DOHH2 (cell line): ENCODE results near the gene ACAD9.
"Not testable (repeated sequence)": the region's sequence is repeated elsewhere in the genome, so short reads cannot be mapped to it uniquely, and the experiment has no call there.

ENCODE experiments used
- H3F3A ChIP-seq: fragments of 200-600 bp; sonication (generic), shearing (Covaris generic); 2 replicates; pipeline ENCODE4 v1.6.0; 2016; ENCODE audit warnings: antibody characterized with exemption, mild to moderate bottlenecking; ENCODE audit not compliant: control insufficient read depth, insufficient read depth
- H3K27ac ChIP-seq: fragments of 200-600 bp; sonication (generic); 2 replicates; pipeline ENCODE4 v1.5.1; 2014; ENCODE audit warnings: low read depth, mild to moderate bottlenecking, low read length, moderate library complexity
- H3K27me3 ChIP-seq: fragments of 200-600 bp; sonication (generic); 2 replicates; pipeline ENCODE4 v1.6.1; 2014; ENCODE audit warnings: mild to moderate bottlenecking, low read length, mixed read lengths; ENCODE audit not compliant: control insufficient read depth
- H3K36me3 ChIP-seq: fragments of 200-600 bp; sonication (generic); 2 replicates; pipeline ENCODE4 v1.6.1; 2014; ENCODE audit warnings: mild to moderate bottlenecking, low read length, moderate library complexity, mixed read lengths; ENCODE audit not compliant: control insufficient read depth
- H3K4me1 ChIP-seq: fragments of 200-600 bp; sonication (generic); 2 replicates; pipeline ENCODE4 v1.6.1; 2014; ENCODE audit warnings: mild to moderate bottlenecking, low read length, mixed read lengths; ENCODE audit not compliant: control insufficient read depth
- H3K4me2 ChIP-seq: fragments of 200-600 bp; sonication (generic); 2 replicates; pipeline ENCODE4 v1.6.0; 2014; ENCODE audit warnings: mild to moderate bottlenecking, low read length, moderate library complexity
- H3K4me3 ChIP-seq: fragments of 200-600 bp; sonication (generic); 2 replicates; pipeline ENCODE4 v1.5.1; 2014; ENCODE audit warnings: mild to moderate bottlenecking, low read length, mixed read lengths
- H3K79me2 ChIP-seq: fragments of 200-600 bp; sonication (generic); 2 replicates; pipeline ENCODE4 v1.6.1; 2014; ENCODE audit warnings: mild to moderate bottlenecking, low read length, mixed read lengths; ENCODE audit not compliant: control insufficient read depth
- H3K9me2 ChIP-seq: fragments of 200-600 bp; sonication (generic); replicated peaks from 2 replicates; pipeline ENCODE4 v1.6.1; 2014; ENCODE audit warnings: mild to moderate bottlenecking, low read length, mixed read lengths; ENCODE audit not compliant: control insufficient read depth
- H3K9me3 ChIP-seq: fragments of 200-600 bp; sonication (generic); 2 replicates; pipeline ENCODE4 v1.6.1; 2014; ENCODE audit warnings: antibody characterized with exemption, low read length, mixed read lengths; ENCODE audit not compliant: control insufficient read depth, insufficient read depth
- H4K20me1 ChIP-seq: fragments of 200-600 bp; sonication (generic); 2 replicates; pipeline ENCODE4 v1.6.0; 2014; ENCODE audit warnings: low read depth, mild to moderate bottlenecking, antibody characterized with exemption, low read length, moderate library complexity; ENCODE audit not compliant: control insufficient read depth, insufficient read depth
- EZH2phosphoT487 ChIP-seq: fragments of 200-600 bp; sonication (generic); IDR thresholded peaks from 2 replicates; pipeline ENCODE4 v1.6.1; 2017; ENCODE audit warnings: borderline replicate concordance, mild to moderate bottlenecking, antibody characterized with exemption, low read length, moderate library complexity, mixed read lengths
- TF ChIP-seq, protein P1 (sequence below): fragments of 200-600 bp; sonication (generic); IDR thresholded peaks from one replicate; pipeline ENCODE4 v1.5.1; 2014; ENCODE audit warnings: antibody characterized with exemption, mild to moderate bottlenecking, low read depth, low read length; ENCODE audit not compliant: poor library complexity, severe bottlenecking

Gene ACAD9

DNA sequence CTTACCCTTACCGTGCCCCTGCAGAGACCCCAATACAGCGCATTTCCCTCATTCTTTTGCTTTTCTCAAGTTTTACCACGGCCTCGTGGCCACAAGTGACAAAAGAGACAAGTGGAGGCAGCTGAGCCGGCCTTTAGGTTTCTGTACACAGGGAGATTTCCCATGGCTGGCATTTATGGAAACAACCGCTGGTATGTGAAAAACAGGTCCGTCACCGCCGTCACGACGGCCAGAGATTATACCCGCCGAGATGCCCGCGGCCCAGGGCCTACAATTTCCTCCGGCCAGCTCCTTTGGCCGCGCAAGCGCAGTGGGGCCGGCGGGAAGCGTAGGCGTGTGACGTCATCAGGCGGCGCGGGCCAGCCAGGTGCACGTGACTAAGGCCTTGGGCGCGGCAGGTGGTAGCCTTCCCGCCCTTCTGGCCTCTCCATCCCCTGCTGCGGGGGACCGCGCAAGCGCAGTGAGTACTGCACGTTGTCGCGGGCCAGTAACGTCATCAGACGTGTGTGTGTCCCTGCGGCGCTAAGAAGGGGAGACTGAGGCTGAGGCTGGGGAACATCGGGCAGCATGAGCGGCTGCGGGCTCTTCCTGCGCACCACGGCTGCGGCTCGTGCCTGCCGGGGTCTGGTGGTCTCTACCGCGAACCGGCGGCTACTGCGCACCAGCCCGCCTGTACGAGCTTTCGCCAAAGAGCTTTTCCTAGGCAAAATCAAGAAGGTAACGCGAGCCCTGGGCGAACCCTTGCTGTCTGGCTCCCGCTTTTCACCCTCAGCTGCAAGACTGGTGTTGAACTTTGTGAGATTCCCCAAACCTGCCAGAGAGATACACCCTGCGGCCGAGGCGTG lies at the start of gene ACAD9:
ACAD9 (plus strand) TSS at position 496 of the 845 bp plus-strand sequence; CDS start at position 568, 72 bp downstream.
- peaks cover 50% of the 10 kb centered on the region for H3K36me3 ChIP-seq
- no peaks in the 10 kb centered on the region for H3K27me3 ChIP-seq
- H3K27ac ChIP-seq = peak within 1 kb of the TSS; percentile 63
- no peak for TF ChIP-seq EZH2phosphoT487
- TF ChIP-seq, protein P1, sequence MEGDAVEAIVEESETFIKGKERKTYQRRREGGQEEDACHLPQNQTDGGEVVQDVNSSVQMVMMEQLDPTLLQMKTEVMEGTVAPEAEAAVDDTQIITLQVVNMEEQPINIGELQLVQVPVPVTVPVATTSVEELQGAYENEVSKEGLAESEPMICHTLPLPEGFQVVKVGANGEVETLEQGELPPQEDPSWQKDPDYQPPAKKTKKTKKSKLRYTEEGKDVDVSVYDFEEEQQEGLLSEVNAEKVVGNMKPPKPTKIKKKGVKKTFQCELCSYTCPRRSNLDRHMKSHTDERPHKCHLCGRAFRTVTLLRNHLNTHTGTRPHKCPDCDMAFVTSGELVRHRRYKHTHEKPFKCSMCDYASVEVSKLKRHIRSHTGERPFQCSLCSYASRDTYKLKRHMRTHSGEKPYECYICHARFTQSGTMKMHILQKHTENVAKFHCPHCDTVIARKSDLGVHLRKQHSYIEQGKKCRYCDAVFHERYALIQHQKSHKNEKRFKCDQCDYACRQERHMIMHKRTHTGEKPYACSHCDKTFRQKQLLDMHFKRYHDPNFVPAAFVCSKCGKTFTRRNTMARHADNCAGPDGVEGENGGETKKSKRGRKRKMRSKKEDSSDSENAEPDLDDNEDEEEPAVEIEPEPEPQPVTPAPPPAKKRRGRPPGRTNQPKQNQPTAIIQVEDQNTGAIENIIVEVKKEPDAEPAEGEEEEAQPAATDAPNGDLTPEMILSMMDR = no peak
- H3K9me3 ChIP-seq = no peaks in the 10 kb centered on the region
- no peaks in the 10 kb centered on the region for H4K20me1 ChIP-seq
- peak within 1 kb of the TSS; percentile 78 for H3K4me2 ChIP-seq
- H3K79me2 ChIP-seq = peaks cover 69% of the 10 kb centered on the region
- H3F3A ChIP-seq = peaks cover 7% of the 10 kb centered on the region; the same call in 1 of the 2 replicates
- peak within 1 kb of the TSS; percentile 91 for H3K4me3 ChIP-seq
- no peaks in the 10 kb centered on the region for H3K9me2 ChIP-seq
- peaks cover 35% of the 10 kb centered on the region for H3K4me1 ChIP-seq

DNA sequence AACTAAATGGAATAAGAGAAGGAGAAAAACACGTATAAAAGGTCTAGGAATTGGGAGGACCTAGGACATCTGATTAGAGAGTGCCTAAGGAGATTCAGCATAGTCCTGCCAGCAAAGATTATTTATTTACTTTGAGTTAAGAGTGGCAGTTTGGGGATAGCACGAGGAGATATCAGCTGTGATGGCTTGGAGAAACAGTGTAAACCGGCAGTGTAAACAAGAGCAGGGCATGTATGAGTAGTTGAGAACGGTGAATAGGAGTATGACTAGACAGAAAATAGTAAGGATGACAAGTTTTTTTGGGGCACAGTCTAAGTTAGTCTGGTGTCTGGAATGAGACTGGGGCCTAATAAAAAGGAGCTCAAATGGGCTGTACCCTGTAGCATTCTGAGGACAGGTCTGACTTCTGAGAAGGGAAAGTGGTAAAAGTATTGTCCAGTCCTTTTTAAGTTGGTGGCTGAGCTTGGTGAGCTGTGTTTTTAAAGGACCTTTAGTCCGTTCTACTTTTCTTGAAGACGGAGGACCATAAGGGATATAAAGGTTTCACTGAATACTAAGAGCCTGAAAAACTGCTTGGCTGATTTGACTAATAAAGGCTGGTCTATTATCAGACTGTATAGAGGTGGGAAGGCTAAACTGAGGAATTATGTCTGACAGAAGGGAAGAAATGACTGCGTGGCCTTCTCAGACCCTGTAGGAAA lies 49.3 kb upstream of the ACAD9 start:
- H3K27ac ChIP-seq, H3K79me2 ChIP-seq, H4K20me1 ChIP-seq, H3K36me3 ChIP-seq, H3K4me3 ChIP-seq, H3F3A ChIP-seq, H3K9me2 ChIP-seq, H3K4me1 ChIP-seq, H3K4me2 ChIP-seq, H3K27me3 ChIP-seq, H3K9me3 ChIP-seq: not testable (repeated sequence)

DNA sequence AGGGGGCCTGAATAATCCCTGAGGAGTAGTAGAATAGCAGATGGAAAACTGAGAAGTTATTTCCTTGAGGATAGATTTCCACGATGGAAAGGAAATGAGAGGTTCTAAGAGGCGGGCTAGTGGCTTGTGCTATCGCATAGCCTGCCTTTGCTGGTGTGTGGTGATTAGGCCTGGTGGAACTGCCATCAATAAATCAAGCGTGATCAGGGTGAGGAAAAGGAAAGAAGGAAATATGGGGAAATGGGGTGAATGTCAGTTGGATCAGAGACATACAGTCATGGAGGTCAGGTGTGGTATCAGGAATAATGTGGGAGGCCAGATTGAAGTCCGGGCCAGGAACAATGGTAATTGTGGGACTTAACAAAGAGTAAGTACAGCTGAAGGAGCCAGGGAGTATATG lies 48.7 kb upstream of the ACAD9 start:
- H3K27ac ChIP-seq, H3K4me1 ChIP-seq, H3K9me2 ChIP-seq, H4K20me1 ChIP-seq, H3F3A ChIP-seq, H3K4me3 ChIP-seq, H3K4me2 ChIP-seq, H3K36me3 ChIP-seq, H3K27me3 ChIP-seq, H3K9me3 ChIP-seq, H3K79me2 ChIP-seq: not testable (repeated sequence)

DNA sequence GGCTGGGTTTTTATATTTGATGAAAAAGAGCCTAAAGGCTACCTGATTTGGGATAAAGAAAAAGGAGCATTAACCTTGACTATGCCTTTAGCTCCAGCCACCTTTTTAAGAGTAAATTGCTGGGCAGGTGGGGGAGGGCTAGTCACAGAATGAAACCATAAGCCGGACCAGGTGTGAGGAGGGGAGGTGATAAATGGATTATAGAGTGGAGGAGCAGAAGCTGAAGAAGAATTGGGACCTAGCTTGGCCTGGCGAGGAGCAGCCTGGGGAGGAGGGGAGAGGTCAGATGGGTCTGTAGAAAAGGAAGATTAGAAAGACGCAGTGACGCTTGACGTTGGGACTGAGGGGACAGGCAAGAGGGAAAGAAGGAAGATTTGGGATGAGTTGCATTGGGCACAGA lies 46.4 kb upstream of the ACAD9 start:
- H3K4me3 ChIP-seq, H3K79me2 ChIP-seq, H3K9me2 ChIP-seq, H4K20me1 ChIP-seq, H3K9me3 ChIP-seq, H3K4me2 ChIP-seq, H3K27me3 ChIP-seq, H3F3A ChIP-seq, H3K4me1 ChIP-seq, H3K36me3 ChIP-seq, H3K27ac ChIP-seq: not testable (repeated sequence)

- TF ChIP-seq, protein P1 = no peak
- TF ChIP-seq EZH2phosphoT487 = no peak
- Histone ChIP-seq H3K27ac (no peak overlapping the region), H3K9me2 (no peaks in the 10 kb centered on the region), H3K27me3 (no peaks in the 10 kb centered on the region), H4K20me1 (no peaks in the 10 kb centered on the region), H3K4me3 (no peak overlapping the region), H3F3A (no peaks in the 10 kb centered on the region), H3K36me3 (no peaks in the 10 kb centered on the region), H3K9me3 (no peaks in the 10 kb centered on the region), H3K79me2 (no peaks in the 10 kb centered on the region), H3K4me2 (no peak overlapping the region), H3K4me1 (no peaks in the 10 kb centered on the region)
Observed at GRCh38 chr3:128835096-128835495, 44.3 kb upstream of the ACAD9 start.
